Mesodermal cell (in vitro differentiated cells): Measurements from ENCODE around the gene HDAC4.

Experiments used
- H3K27ac ChIP-seq: 2 replicates; pipeline ENCODE4 v1.7.0; 2013; ENCODE audit warnings: mild to moderate bottlenecking, low read depth, low read length, moderate library complexity; ENCODE audit not compliant: severe bottlenecking
- H3K36me3 ChIP-seq: 2 replicates; pipeline ENCODE4 v1.7.1; 2013; ENCODE audit warnings: mild to moderate bottlenecking, low read length, moderate library complexity; ENCODE audit not compliant: control insufficient read depth, insufficient read depth
- H3K4me1 ChIP-seq: one replicate; pipeline ENCODE4 v1.7.1; 2013; ENCODE audit warnings: mild to moderate bottlenecking, low read length; ENCODE audit not compliant: insufficient read depth, control insufficient read depth, poor library complexity, severe bottlenecking
- H3K4me3 ChIP-seq: 2 replicates; pipeline ENCODE4 v1.7.0; 2013; ENCODE audit warnings: low read length, control low read depth, mild to moderate bottlenecking; ENCODE audit not compliant: insufficient read depth, poor library complexity, severe bottlenecking; ENCODE audit errors: extremely low read depth
- H3K9me3 ChIP-seq: 2 replicates; pipeline ENCODE4 v1.7.1; 2013; ENCODE audit warnings: mild to moderate bottlenecking, low read length, moderate library complexity; ENCODE audit not compliant: control insufficient read depth
- WGBS, 2 experiments: methylation state at CpG; one replicate each; pipeline ENCODE4 v1.1.5; 2013; ENCODE audit warnings: missing lambda C conversion rate in 2 of 2; ENCODE audit not compliant: insufficient coverage in 2 of 2; 5-methylcytosine and 5-hydroxymethylcytosine counted together

The HDAC4 gene

GRCh38 chr2:239014458-239015217, 386.2 kb downstream of the HDAC4 start:
- WGBS, 2 experiments = 82 to 84% methylated on average over 7 to 9 of the region's 9 CpGs
- Histone ChIP-seq H3K4me3 (no peak overlapping the region), H3K36me3 (no peaks in the 10 kb centered on the region), H3K9me3 (no peaks in the 10 kb centered on the region), H3K4me1 (no peaks in the 10 kb centered on the region), H3K27ac (no peak overlapping the region)

GRCh38 chr2:239013678-239013976, 387.2 kb downstream of the HDAC4 start:
- no peaks in the 10 kb centered on the region for H3K36me3 ChIP-seq
- no peaks in the 10 kb centered on the region for H3K4me1 ChIP-seq
- no peak overlapping the region for H3K27ac ChIP-seq
- no peaks in the 10 kb centered on the region for H3K9me3 ChIP-seq
- 89 to 94% methylated on average over 5 of the region's 6 CpGs for WGBS, 2 experiments
- no peak overlapping the region for H3K4me3 ChIP-seq

GRCh38 chr2:239012936-239013677, 387.7 kb downstream of the HDAC4 start:
- Histone ChIP-seq H3K36me3 (no peaks in the 10 kb centered on the region), H3K4me1 (no peaks in the 10 kb centered on the region), H3K4me3 (no peak overlapping the region), H3K27ac (no peak overlapping the region), H3K9me3 (no peaks in the 10 kb centered on the region)
- 93 to 95% methylated on average over 12 to 13 of the region's 13 CpGs for WGBS, 2 experiments

GRCh38 chr2:239012228-239012627, 388.6 kb downstream of the HDAC4 start:
- no peaks in the 10 kb centered on the region for H3K4me1 ChIP-seq
- H3K36me3 ChIP-seq = no peaks in the 10 kb centered on the region
- no peak overlapping the region for H3K4me3 ChIP-seq
- 90 to 93% methylated on average over 5 to 9 of the region's 9 CpGs for WGBS, 2 experiments
- H3K27ac ChIP-seq = no peak overlapping the region
- no peaks in the 10 kb centered on the region for H3K9me3 ChIP-seq

GRCh38 chr2:239009589-239009961, 391.2 kb downstream of the HDAC4 start:
- Histone ChIP-seq H3K27ac (no peak overlapping the region), H3K4me1 (no peaks in the 10 kb centered on the region), H3K4me3 (no peak overlapping the region), H3K9me3 (no peaks in the 10 kb centered on the region), H3K36me3 (no peaks in the 10 kb centered on the region)
- WGBS, 2 experiments = 75 to 78% methylated on average over 8 to 10 of the region's 12 CpGs

- Histone ChIP-seq H3K27ac (no peak overlapping the region), H3K36me3 (no peaks in the 10 kb centered on the region), H3K4me1 (no peaks in the 10 kb centered on the region), H3K4me3 (no peak overlapping the region), H3K9me3 (no peaks in the 10 kb centered on the region)
- 89 to 91% methylated on average over 30 to 33 of the region's 35 CpGs for WGBS, 2 experiments
These were observed 391.9 kb downstream of the HDAC4 start for GRCh38 chr2:239008677-239009588.

- 87 to 96% methylated on average over 3 to 11 of the region's 12 CpGs for WGBS, 2 experiments
- H3K9me3 ChIP-seq = no peaks in the 10 kb centered on the region
- no peaks in the 10 kb centered on the region for H3K4me1 ChIP-seq
- no peak overlapping the region for H3K27ac ChIP-seq
- no peaks in the 10 kb centered on the region for H3K36me3 ChIP-seq
- no peak overlapping the region for H3K4me3 ChIP-seq
These were observed 392.8 kb downstream of the HDAC4 start for GRCh38 chr2:239008004-239008403.

- no peaks in the 10 kb centered on the region for H3K9me3 ChIP-seq
- H3K4me1 ChIP-seq = no peaks in the 10 kb centered on the region
- no peaks in the 10 kb centered on the region for H3K36me3 ChIP-seq
- H3K27ac ChIP-seq = no peak overlapping the region
- no peak overlapping the region for H3K4me3 ChIP-seq
- WGBS, 2 experiments = 87 to 94% methylated on average over 4 to 7 of the region's 10 CpGs
These were observed 394.1 kb downstream of the HDAC4 start for GRCh38 chr2:239006622-239007285.

GRCh38 chr2:239005586-239005985, 395.2 kb downstream of the HDAC4 start:
- Histone ChIP-seq H3K27ac (no peak overlapping the region), H3K4me3 (no peak overlapping the region)
- 57 to 100% methylated on average over 1 of the region's 4 CpGs for WGBS, 2 experiments

GRCh38 chr2:239004274-239005015, 396.4 kb downstream of the HDAC4 start:
- H3K9me3 ChIP-seq = no peaks in the 10 kb centered on the region
- H3K27ac ChIP-seq = no peak overlapping the region
- no peak overlapping the region for H3K4me3 ChIP-seq
- no peaks in the 10 kb centered on the region for H3K36me3 ChIP-seq
- H3K4me1 ChIP-seq = no peaks in the 10 kb centered on the region
- 89 to 94% methylated on average over 13 to 16 of the region's 19 CpGs for WGBS, 2 experiments

More at GRCh38 chr2:239005586-239005985, 395.2 kb downstream of the HDAC4 start:
- Histone ChIP-seq H3K9me3 (no peaks in the 10 kb centered on the region), H3K4me1 (no peaks in the 10 kb centered on the region), H3K36me3 (no peaks in the 10 kb centered on the region)
